T-helper 2 cell treated with Interferon-gamma antibody and Interleukin-4, amounts not matched to agents 100 ng/mL and 5 ng/mL, for 36 hours (primary cell): ENCODE measurements around the gene DPEP2. TPM values are rescaled to one million over a fixed set of nuclear protein-coding genes. Genes with fewer than 3 reads are reported as not detected.

Source experiments
- intact Hi-C: fragments of 100-400 bp; cut with micrococcal nuclease; formaldehyde crosslinking; loops from one replicate; pipeline ENCODE4 v1.15.1; 2023
- total RNA-seq: library from RNA; stranded (reverse); gene quantifications from 2 replicates; pipeline ENCODE4 v1.2.3, GENCODE V29; 2022

DPEP2 gene
- total RNA-seq, 1 donor from 2014 or later, result 14.8 TPM

DNA sequence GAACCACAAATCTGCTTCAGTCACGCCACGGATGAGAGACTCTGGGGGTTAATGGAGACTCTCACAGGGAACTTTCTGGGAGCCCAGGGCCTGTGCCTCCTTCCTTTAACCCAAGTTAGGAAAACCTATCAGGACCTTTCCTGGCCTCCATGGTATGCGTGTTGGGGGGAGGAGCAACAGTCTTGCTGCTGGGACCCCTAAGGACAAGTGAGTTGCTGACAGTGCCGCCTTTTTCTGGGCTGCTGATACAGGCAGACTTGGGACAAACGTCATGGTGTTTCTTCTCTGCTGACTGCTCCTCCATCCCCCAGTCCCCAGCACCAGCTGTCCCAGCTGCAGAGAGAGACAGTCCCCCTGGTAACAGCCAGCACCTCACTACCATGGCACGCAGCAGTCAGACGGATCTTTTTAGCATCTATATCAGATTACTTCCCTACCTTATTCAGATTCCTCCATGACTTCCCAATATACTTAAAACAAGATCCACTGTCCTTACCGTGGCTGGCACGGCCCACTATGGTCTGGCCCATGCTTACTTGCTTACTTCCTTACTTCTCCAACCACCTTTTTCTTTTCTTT, 10.0 kb upstream of the DPEP2 start:
- intact Hi-C loops, result no loop called here

DNA sequence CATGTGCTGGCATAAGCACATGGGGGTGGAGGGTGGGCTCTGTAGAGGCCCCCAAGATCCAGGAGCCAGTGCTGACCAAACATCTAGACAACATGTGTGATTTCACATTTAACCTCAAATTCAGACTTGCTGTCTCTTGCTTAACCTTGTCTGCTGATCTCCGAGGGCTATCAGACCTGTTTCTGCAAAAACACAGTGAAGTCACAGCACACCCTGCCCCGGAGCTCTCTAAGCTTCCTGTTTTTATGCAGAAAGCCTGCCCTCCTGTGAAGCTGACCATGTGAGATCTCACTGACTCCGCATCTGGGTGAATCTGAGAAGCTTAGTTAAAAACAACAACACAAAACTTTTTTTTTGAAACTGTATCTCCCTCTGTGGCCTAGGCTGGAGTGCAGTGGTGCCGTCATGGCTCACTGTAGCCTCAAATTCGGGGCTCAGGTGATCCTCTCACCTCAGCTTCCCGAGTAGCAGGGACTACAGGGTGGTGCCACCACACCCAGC, 6.6 kb upstream of the DPEP2 start:
- intact Hi-C loops, result no loop called here

GRCh38 chr16:68005211-68005610, 5.9 kb upstream of the DPEP2 start:
- intact Hi-C loops, result no loop called here

GRCh38 chr16:68003031-68003430, 3.7 kb upstream of the DPEP2 start:
- intact Hi-C loops, result no loop called here

- intact Hi-C loops, result no loop called here
These were observed 1.2 kb upstream of the DPEP2 start for GRCh38 chr16:68000450-68000849.

GRCh38 chr16:67999985-68000384, 701 bp upstream of the DPEP2 start:
- intact Hi-C loops, result loop anchor here (10.0 kb wide), 1 partner anchor 1135 kb away; the partner anchor contains the start of genes CHTF8 and UTP4

DNA sequence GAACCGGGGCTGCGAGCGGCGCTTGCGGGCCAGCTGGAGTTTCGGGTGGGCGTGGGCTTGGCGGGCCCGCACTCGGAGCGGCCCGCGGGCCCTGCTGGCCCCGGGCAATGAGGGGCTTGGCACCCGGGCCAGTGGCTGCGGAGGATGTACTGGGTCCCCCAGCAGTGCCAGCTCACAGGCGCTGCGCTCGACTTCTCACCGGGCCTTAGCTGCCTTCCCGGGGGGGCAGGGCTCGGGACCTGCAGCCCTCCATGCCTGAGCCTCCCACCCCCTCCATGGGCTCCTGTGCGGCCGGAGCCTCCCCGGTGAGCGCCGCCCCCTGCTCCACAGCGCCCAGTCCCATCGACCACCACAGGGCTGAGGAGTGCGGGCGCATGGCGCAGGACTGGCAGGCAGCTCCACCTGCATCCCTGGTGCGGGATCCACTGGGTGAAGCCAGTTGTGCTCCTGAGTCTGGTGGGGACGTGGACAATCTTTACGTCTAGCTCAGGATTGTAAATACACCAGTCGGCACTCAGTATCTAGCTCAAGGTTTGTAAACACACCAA, 979 bp downstream of the DPEP2 start:
- intact Hi-C loops, result loop anchor here (10.0 kb wide), 1 partner anchor 1136 kb away; the partner anchor contains the start of genes CHTF8 and UTP4

DNA sequence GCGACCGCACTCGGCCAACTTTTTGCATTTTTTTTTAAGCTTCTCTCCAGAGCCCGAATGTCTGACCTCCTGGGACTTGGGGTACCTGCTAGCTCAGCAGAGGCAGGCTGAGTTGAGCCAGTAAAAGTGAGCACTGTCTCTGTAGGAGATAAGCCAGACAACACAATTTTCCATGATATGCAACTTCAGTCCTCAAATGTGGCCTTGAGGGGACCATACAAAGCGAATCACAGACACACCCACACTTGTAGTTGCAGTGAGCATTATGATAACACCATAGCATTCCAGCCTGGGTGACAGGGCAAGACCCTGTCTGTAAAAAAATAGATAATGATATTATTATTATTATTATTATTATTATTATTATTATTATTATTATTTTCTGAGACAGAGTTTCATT, 2.6 kb downstream of the DPEP2 start:
- intact Hi-C loops, result loop anchor here (10.0 kb wide), 1 partner anchor 1138 kb away; the partner anchor contains the start of genes CHTF8 and UTP4

DNA sequence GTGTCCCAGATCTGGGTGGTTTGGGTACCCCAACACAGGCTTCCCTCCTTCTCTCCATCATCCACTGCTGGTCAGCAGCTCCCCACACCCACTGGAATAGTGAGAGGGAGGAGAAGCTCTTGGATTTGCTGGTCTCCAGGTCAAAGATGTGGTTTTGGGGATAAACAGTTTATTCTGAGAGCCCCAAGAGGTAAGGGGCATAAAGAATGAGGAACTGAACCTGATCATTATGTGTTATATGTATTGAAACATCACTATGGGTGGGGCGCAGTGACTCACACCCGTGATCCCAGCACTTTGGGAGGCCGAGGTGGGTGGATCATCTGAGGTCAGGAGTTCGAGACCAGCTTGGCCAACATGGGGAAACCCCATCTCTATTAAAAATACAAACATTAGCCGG, 3.9 kb downstream of the DPEP2 start:
- intact Hi-C loops, result loop anchor here (10.0 kb wide), 1 partner anchor 1139 kb away; the partner anchor contains the start of genes CHTF8 and UTP4

DNA sequence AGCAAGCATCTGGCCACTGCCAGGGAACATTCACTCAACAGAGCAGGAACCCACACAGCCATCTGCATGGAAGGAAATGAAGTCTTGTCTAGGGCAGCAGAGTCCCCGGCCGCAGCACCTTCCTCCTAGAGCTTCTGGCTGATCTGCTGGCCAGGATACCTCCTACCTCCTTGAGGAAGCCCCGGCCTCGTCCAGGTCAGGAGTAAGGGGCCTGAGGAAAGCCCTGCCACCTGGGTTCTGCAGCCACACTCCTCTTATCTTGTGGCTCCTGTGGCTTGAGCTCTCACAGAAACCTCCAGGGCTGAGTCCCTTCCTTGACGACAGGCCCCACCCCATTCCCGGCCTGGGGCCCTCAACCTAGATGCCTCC, 5.3 kb downstream of the DPEP2 start:
- intact Hi-C loops, result loop anchor here (10.0 kb wide), 1 partner anchor 1141 kb away; the partner anchor contains the start of genes CHTF8 and UTP4

GRCh38 chr16:67993207-67994039, 5.9 kb downstream of the DPEP2 start:
- intact Hi-C loops, result loop anchor here (1.0 to 10.0 kb wide), 5 partner anchors 30 to 1141 kb away; partner anchors contain the start of genes CHTF8, DDX28, DUS2 and PSMB10

- intact Hi-C loops, result loop anchor here (1.0 to 10.0 kb wide), 5 partner anchors 31 to 1142 kb away; partner anchors contain the start of genes CHTF8, DDX28, DUS2 and PSMB10
These were observed 6.5 kb downstream of the DPEP2 start for GRCh38 chr16:67992661-67993206.

GRCh38 chr16:67990018-67990386, 9.3 kb downstream of the DPEP2 start:
- intact Hi-C loops, result loop anchor here (10.0 kb wide), 1 partner anchor 1145 kb away; the partner anchor contains the start of genes CHTF8 and UTP4

- intact Hi-C loops, result loop anchor here (10.0 kb wide), 1 partner anchor 1145 kb away; the partner anchor contains the start of genes CHTF8 and UTP4
These were observed 9.8 kb downstream of the DPEP2 start for GRCh38 chr16:67989322-67990017.

- intact Hi-C loops, result no loop called here
These were observed 10.6 kb downstream of the DPEP2 start for GRCh38 chr16:67988675-67989074.

DNA sequence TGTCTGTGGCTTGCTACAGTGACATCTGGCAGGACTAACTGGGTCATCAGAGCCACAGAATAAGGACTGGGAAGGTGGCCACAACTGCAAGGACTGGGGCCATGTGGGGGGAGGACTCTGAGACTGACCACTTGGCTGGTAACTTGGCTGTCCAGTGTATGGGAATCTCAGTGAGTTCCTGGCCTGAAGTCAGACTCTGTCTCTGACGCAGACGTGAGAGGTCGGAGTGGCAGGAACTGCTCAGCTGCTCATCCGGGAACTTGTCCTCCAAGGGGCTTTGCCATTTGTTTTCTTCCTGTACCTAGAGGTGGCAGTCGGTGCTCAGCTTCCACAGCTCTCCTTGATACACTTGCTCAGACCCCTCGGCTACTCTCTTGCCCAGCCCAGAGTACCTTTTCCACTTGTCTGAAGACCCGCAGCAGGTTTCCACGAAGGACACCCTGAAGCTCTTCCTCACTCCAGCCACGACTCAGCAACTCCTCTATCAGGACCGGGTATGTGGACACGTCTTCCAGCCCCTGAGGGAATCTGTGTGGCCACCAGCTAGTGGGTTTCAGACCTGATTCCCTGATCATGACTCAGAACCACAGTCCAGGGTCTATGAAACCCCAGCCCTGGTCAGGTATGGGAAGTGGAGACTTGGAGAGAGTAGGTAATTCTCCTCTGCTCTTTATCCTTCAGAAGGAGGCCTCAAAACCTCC, 11.7 kb downstream of the DPEP2 start:
- intact Hi-C loops, result no loop called here

- intact Hi-C loops, result no loop called here
These were observed 12.3 kb downstream of the DPEP2 start for GRCh38 chr16:67986949-67987348.

- intact Hi-C loops, result loop anchor here (5.0 kb wide), 1 partner anchor 40 kb away; the partner anchor contains the start of genes DDX28 and DUS2
These were observed 17.1 kb downstream of the DPEP2 start for GRCh38 chr16:67982011-67982696.

GRCh38 chr16:67979955-67980678, 19.2 kb downstream of the DPEP2 start, which contains the start of gene DPEP3:
Gene DPEP3 (minus strand): TSS chr16:67980499. CDS start chr16:67980380, 119 bp downstream.
- intact Hi-C loops, result loop anchor here (5.0 kb wide), 1 partner anchor 42 kb away; the partner anchor contains the start of genes DDX28 and DUS2
